GM10266 (cell line): ENCODE measurements around the gene INTS11.
A peak's percentile ranks its signal among the peaks of the same experiment; 100 is the strongest.

Experiments
- DNase-seq: peaks from one replicate; pipeline ENCODE4 v3.0.0; 2012; ENCODE audit errors: extremely low spot score
- CTCF ChIP-seq: IDR thresholded peaks from 2 replicates; pipeline ENCODE4 v1.5.1; 2012; ENCODE audit warnings: mild to moderate bottlenecking, low read depth; ENCODE audit not compliant: control insufficient read depth, insufficient read depth; ENCODE audit errors: missing control alignments

Gene INTS11

GRCh38 chr1:1345384-1345783, 20.9 kb upstream of the INTS11 start:
- no peak for TF ChIP-seq CTCF
- DNase-seq = no peak

GRCh38 chr1:1344655-1345361, 20.3 kb upstream of the INTS11 start:
- TF ChIP-seq CTCF = peak; percentile 12
- no peak for DNase-seq

GRCh38 chr1:1343811-1344421, 19.5 kb upstream of the INTS11 start:
- no peak for TF ChIP-seq CTCF
- DNase-seq = no peak

GRCh38 chr1:1342584-1343115, 18.2 kb upstream of the INTS11 start:
- no peak for DNase-seq
- no peak for TF ChIP-seq CTCF

- no peak for TF ChIP-seq CTCF
- no peak for DNase-seq
These were observed 17.7 kb upstream of the INTS11 start for GRCh38 chr1:1342061-1342562.

GRCh38 chr1:1341549-1342021, 17.1 kb upstream of the INTS11 start:
- no peak for TF ChIP-seq CTCF
- no peak for DNase-seq

- no peak for TF ChIP-seq CTCF
- DNase-seq = no peak
These were observed 16.5 kb upstream of the INTS11 start for GRCh38 chr1:1340791-1341548.
